Glutamatergic neuron (in vitro differentiated cells): Measurements from ENCODE around the gene GAREM2. TPM values are rescaled to one million over a fixed set of nuclear protein-coding genes. Genes with fewer than 3 reads are reported as not detected.

Source experiments
- DNase-seq: peaks from one replicate; pipeline ENCODE4 v3.0.0; 2022
- H3K27ac Mint-ChIP-seq: one replicate; pipeline ENCODE4 v1.8.0; 2020; ENCODE audit warnings: mild to moderate bottlenecking, mixed read lengths, inconsistent platforms; ENCODE audit not compliant: unreplicated experiment
- H3K27me3 Mint-ChIP-seq: one replicate; pipeline ENCODE4 v1.8.0; 2020; ENCODE audit warnings: mild to moderate bottlenecking, moderate library complexity, mixed read lengths, inconsistent platforms; ENCODE audit not compliant: unreplicated experiment
- H3K36me3 Mint-ChIP-seq: one replicate; pipeline ENCODE4 v1.8.0; 2020; ENCODE audit warnings: mild to moderate bottlenecking, mixed read lengths, inconsistent platforms; ENCODE audit not compliant: unreplicated experiment
- H3K4me1 Mint-ChIP-seq: one replicate; pipeline ENCODE4 v1.8.0; 2020; ENCODE audit warnings: mild to moderate bottlenecking, low read depth, mixed read lengths, inconsistent platforms; ENCODE audit not compliant: unreplicated experiment
- H3K4me3 Mint-ChIP-seq: one replicate; pipeline ENCODE4 v1.8.0; 2020; ENCODE audit warnings: mild to moderate bottlenecking, mixed read lengths, inconsistent platforms; ENCODE audit not compliant: unreplicated experiment
- H3K9me3 Mint-ChIP-seq: one replicate; pipeline ENCODE4 v1.8.0; 2020; ENCODE audit warnings: mild to moderate bottlenecking, moderate library complexity, mixed read lengths, inconsistent platforms; ENCODE audit not compliant: unreplicated experiment
- CTCF ChIP-seq: fragments of 200-600 bp; sonication (generic); IDR thresholded peaks from one replicate; pipeline ENCODE4 v1.5.0; 2021; ENCODE audit not compliant: partially characterized antibody, unreplicated experiment
- total RNA-seq: library from RNA; stranded (reverse); fragmentation: NEBNext Ultra II Directional; extraction: Animal tissue kit (Norgen Biotek cat#: 25700); gene quantifications from one replicate; pipeline ENCODE4 v1.2.1, GENCODE V29; 2021; ENCODE audit not compliant: unreplicated experiment

The GAREM2 gene
- total RNA-seq, 1 donor from 2014 or later = 49.3 TPM

- Mint-ChIP-seq H3K9me3 (peaks cover 1% of the 10 kb centered on the region), H3K27me3 (no peaks in the 10 kb centered on the region), H3K27ac (no peak overlapping the region), H3K4me1 (no peaks in the 10 kb centered on the region), H3K4me3 (no peak overlapping the region), H3K36me3 (peaks cover 10% of the 10 kb centered on the region)
- DNase-seq = no peak
- no peak for TF ChIP-seq CTCF
Measured at GRCh38 chr2:26224095-26224494, 51.2 kb downstream of the GAREM2 start.

DNA sequence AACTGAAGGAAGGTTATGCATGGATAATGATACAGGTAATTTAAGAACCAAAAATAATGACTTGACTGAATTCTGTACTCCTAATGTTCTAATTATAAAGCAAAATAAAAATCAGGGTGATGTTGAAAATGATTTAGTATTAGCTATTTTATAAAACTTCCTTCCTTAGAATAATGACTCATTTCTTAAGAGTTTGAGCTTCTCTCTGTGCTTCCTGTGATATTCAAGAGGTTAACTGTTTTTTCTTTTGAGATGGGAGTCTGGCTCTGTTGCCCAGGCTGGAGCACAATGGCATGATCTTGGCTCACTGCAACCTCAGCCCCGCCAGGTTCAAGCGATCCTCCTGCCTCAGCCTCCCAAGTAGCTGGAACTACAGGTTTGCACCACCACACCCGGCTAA lies 56.7 kb downstream of the GAREM2 start:
- Mint-ChIP-seq H3K36me3 (peaks cover 10% of the 10 kb centered on the region), H3K4me1 (no peaks in the 10 kb centered on the region), H3K27ac (no peak overlapping the region), H3K9me3 (peaks cover 1% of the 10 kb centered on the region), H3K4me3 (no peak overlapping the region), H3K27me3 (peaks cover 2% of the 10 kb centered on the region)
- DNase-seq = no peak
- no peak for TF ChIP-seq CTCF

GRCh38 chr2:26230806-26231205 lies 57.9 kb downstream of the GAREM2 start:
- DNase-seq = no peak
- peaks cover 2% of the 10 kb centered on the region for H3K27me3 Mint-ChIP-seq

DNA sequence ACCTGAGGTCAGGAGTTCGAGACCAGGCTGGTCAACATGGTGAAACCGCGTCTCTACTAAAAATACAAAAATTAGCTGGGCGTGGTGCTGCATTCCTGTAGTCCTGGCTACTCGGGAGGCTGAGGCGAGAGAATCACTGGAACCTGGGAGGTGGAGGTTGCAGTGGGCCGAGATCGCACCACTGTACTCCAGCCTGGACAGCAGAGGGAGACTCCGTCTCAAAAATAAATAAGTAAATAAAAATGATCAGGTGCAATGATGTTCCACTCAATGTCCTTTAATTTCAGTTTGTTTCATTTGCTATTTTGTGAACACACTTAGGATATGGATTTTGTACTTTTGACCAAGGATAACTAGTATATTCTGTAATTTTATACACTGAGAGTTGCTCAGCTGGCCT lies 62.2 kb downstream of the GAREM2 start:
- Mint-ChIP-seq H3K36me3 (no peaks in the 10 kb centered on the region), H3K4me3 (no peak overlapping the region), H3K27ac (no peak overlapping the region), H3K4me1 (no peaks in the 10 kb centered on the region), H3K27me3 (peaks cover 3% of the 10 kb centered on the region), H3K9me3 (no peaks in the 10 kb centered on the region)
- no peak for DNase-seq
- TF ChIP-seq CTCF = no peak

More at GRCh38 chr2:26230806-26231205, 57.9 kb downstream of the GAREM2 start:
- H3K4me1 Mint-ChIP-seq = no peaks in the 10 kb centered on the region
- no peak overlapping the region for H3K27ac Mint-ChIP-seq
- H3K36me3 Mint-ChIP-seq = peaks cover 10% of the 10 kb centered on the region
- peaks cover 1% of the 10 kb centered on the region for H3K9me3 Mint-ChIP-seq
- TF ChIP-seq CTCF = no peak
- no peak overlapping the region for H3K4me3 Mint-ChIP-seq

- Mint-ChIP-seq H3K4me1 (no peaks in the 10 kb centered on the region), H3K36me3 (no peaks in the 10 kb centered on the region), H3K4me3 (no peak overlapping the region), H3K27me3 (peaks cover 3% of the 10 kb centered on the region), H3K27ac (no peak overlapping the region), H3K9me3 (peaks cover 1% of the 10 kb centered on the region)
- DNase-seq = no peak
- no peak for TF ChIP-seq CTCF
Measured at GRCh38 chr2:26237868-26238267, 65.0 kb downstream of the GAREM2 start.
